GM19328 (cell line): ENCODE data around the gene MYL9.

ENCODE experiments used
- ATAC-seq: cut with Tn5 transposase; IDR thresholded peaks from one replicate; pipeline ENCODE4 v1.9.1; 2021; ENCODE audit warnings: mild to moderate bottlenecking, moderate library complexity; ENCODE audit not compliant: unreplicated experiment

The MYL9 gene

DNA sequence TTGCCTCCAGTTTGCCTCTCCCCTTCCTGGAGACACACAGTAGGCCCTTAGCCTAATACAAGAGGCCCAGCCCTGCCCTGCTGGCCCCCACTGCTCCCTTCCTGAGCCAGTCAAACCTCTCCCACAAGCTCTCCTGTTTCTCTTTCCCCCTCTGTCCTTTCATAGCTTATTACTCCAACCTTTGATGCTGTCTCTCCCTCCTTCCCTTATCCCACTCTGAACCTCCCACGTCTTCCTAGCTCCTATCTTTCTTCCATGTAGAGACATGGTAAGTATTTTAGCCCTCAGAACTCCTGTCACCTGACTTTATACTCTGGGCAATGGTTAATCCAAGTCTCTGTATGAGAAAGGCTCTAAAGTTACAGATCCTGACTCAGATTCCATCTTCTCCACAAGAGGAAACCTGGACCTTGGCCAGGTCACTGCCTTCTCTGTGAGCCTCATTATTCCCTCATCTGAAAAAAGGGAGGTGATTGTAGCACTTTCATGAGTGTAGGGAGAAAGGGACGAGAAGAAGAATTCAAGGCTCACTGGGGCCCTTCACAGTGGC lies 38.8 kb downstream of the MYL9 start:
- ATAC-seq = no peak

DNA sequence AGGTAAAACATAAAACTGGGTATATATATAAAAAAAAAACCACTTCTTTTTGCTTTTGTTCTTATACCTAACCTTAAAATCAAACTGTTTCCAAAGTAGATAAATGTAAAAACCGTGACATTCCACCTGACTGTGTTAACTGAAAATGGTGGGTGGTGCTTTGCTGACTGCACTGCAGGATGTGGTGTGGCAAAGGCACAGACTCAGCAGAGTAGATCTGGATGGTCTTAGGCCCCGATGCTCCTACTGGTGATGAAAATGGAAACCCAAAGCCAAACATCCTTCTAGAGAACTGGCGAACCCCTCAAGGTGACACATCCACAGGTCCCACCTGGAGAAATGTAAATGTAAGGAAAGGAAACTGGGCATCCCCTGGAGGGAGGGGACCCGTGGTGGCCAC lies 41.0 kb downstream of the MYL9 start:
- no peak for ATAC-seq

DNA sequence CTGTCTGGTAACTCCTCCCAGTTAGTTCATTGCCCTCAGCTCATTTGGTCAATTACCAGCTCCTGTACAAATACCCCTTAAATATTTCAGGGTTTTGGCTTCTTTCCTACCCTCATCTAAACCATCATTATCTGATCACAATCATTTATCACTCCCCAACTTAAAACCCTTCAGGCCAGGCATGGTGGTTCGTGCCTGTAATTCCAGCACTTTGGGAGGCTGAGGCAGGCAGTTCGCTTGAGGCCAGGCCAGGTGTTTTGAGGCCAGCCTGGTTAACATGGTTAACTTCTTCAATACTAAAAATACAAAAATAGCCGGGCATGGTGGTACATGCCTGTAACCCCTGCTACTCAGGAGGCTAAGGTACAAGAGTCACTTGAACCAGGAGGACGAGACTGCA lies 41.5 kb downstream of the MYL9 start:
- no peak for ATAC-seq

DNA sequence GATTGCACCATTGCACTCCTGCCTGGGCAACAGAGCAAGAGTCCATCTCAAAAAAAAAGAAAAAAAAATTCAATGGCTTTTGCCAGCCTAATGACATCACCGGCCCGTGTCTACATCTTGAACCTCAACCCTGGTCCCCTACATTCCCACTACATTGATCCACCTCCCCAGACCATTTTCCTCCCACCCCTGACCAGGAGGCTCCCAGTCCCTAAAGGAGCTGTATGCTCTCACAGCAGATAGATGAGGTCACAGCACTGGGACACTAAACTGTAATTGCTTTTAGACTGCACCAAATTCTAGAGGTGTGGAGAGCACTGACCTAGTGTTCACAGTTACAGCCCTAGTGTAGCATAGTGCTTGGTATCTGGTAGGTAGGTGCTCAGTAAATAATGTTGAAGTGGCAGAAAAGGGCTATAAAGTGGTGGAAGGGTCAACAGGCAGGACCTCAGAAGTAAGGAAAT lies 42.7 kb downstream of the MYL9 start:
- no peak for ATAC-seq

DNA sequence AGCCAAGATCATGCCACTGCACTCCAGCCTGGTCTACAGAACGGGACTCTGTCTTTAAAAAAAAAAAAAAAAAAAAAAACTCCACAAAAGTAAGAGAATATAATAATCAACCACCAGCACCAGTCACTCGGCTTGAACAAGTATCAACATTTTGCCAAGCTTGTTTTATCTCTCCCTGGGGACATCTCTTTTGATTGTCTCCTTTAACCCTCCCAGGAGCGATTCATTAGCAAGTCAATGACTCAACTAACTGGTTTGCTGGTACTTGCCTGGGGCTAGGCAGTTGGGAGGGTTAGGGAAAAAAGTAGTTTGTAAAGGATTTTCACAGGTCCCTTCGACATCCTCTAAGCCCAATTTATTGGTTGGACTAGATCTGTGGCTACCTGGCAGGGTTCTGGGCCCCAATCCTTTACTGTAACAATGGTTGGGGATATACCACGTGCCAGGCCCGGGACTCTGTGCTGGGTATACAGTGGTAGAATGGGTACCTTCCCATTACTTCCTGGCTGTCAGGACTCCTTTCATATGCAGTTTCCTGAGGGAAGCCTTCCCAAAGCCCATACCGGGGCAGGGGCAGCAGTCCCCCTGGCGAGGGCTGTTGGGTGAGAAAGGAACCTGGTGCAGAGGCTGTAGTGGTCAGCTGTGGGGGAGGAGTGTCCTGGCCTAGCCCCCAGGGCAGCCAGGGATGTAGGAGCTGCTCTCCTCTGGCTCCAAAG lies 44.2 kb downstream of the MYL9 start:
- ATAC-seq = no peak

DNA sequence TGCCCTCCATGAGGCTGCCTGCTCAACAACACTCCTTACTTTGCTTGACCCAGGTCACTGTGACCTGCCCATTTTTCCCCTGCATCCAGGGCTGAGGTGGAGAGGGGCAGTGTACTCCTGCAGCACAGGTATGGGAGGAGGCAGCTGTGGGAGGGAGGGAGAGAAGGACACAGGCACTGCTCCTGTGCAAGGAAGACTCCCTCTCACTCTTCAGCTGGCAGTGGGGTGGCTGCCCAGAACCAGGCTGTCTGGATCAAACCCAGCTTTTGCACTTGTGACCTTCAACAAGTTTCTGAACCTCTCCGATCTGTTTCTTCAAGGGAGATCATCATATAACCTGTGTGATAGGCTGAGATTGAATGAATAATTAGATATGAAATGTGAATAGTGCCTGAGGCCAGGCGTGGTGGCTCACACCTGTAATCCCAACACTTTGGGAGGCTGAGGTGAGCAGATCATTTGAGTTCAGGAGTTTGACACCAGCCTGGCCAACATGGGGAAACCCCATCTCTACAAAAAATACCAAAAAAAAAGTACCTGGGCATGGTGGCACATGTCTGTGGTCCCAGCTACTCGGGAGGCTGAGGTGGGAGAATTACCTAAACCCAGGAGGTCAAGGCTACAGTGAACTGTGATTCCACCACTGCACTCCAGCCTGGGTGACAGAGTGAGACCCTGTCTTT lies 46.2 kb downstream of the MYL9 start:
- ATAC-seq = no peak

DNA sequence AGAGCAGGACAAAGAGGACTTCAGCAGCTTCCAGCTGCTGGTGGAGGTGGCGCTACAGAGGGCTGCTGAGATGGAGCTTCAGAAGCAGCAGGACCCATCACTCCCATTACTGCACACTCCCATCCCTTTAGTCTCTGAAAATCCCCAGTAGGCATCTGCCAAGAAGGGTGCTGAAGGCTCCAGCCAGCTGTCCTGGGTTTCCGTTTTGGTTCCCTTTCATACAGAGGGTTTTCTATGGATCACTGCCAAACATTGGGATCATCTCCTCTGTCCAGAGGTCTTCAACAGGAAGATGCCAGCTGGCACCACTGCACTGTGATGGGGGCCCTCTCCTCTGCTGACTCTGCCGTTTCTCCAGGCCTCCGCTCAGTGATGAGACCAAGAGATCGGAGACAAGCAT lies 50.0 kb downstream of the MYL9 start:
- no peak for ATAC-seq

DNA sequence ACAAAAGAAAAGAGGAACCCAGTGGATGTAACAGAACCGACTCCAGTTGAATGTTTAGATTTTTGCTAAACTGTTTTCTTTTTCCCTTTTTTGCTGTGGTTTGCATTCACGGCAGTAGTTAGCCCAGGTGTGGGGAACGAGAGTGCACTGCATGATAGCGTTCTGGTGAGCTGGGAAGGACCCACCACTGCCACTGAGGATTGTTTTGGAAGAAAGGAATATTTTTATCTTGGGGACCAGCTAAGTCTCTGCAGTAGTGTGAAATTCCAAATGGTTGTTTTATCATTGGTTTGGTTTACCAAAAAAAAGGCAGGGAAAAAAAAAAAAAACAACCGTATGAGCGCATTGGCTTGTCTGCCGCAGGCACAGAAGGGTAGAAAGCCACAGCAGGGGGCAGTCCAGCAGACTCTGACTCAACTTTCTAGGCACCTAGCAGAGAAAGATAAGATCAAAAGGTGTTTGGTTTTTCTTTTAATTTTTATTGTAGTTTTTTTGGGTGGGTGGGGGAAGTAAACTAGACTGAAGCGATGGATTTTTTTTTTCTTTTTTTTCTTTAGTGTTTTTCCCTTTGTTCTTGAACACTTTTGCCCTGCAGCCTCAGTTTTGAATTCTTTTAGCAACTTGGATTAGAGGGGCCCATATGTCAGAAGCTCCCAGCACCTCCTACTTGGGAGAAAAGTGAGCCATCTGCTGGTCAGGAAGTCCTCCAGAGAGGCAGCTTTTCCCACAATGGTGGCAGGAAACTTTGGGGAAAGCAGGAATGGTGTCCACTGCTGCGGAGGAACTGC lies 50.7 kb downstream of the MYL9 start:
- no peak for ATAC-seq

DNA sequence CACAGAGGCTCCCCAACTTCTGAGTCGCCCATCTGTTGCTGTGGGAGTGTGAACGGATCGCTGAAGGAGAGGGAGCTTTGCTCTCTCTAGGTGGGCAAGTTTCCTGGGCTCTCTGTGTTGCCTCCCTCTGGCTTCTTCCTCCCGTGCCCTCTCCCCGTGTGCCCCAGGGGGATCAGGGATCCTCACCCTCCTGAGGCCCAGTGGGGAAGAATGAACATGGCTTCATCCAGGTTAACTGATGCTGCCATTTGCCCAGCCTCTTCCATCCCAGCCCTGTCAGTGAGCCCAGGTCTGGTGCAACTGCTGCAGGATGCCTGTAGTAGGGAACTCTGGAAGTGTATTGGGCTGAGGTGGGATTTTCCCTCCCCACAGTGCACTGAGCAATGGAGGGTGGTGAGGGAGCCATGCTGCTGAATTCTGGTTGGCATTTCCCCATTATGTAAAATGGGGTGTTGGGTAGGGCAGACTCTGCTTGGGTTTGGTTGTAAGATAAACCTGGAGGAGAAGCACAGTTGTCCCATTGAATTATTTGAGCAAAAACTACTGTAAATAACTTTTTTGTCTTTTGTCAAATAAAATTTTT lies 52.1 kb downstream of the MYL9 start:
- ATAC-seq = no peak

DNA sequence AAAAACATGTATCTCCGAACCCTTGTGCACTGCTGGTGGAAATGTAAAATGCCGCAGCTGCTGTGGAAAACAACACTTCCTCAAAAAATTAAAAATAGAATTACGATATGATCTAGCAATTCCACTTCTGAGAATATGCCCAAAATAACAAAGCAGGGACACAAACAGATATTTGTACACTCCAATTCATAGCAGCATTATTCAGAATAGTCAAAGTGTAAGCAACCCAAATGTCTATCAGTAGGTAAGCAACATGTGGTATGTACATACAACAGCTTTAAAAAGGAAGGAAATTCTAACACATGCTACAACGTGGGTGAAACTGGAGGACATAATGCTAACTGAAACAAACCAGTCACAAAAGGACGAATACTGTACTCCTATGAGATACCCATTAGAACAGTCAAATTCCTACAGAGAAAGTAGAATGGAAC lies 58.6 kb downstream of the MYL9 start:
- no peak for ATAC-seq
